ENCODE data around the gene UBE2J2. TPM values are rescaled to one million over a fixed set of nuclear protein-coding genes. Genes with fewer than 3 reads are reported as not detected.

The UBE2J2 gene
- total RNA-seq, 1 donor from 2014 or later, result 36.9 TPM

- intact Hi-C loops (cut with micrococcal nuclease), result no loop called here
- Histone ChIP-seq H3K4me3 (no peak overlapping the region), H3K36me3 (no peaks in the 10 kb centered on the region), H3K27ac (replicated peaks) (no peak overlapping the region), H3K9me3 (replicated peaks) (no peaks in the 10 kb centered on the region), H3K4me1 (peaks cover 29% of the 10 kb centered on the region), H3K27me3 (ENCODE audit: low read depth) (peaks cover 89% of the 10 kb centered on the region)
- DNase-seq, result no peak
- TF ChIP-seq CTCF (IDR thresholded peaks at IDR 0.05; ENCODE audit: borderline replicate concordance), result no peak
Measured at GRCh38 chr1:1241588-1242219, 31.9 kb downstream of the UBE2J2 start.

GRCh38 chr1:1240822-1241587 is 32.6 kb downstream of the UBE2J2 start:
- peaks cover 26% of the 10 kb centered on the region for H3K4me1 ChIP-seq
- TF ChIP-seq CTCF (IDR thresholded peaks at IDR 0.05; ENCODE audit: borderline replicate concordance), result no peak
- H3K9me3 ChIP-seq (replicated peaks), result no peaks in the 10 kb centered on the region
- H3K36me3 ChIP-seq, result no peaks in the 10 kb centered on the region
- no peak for DNase-seq
- H3K27ac ChIP-seq (replicated peaks), result no peak overlapping the region
- H3K4me3 ChIP-seq, result no peak overlapping the region
- intact Hi-C loops (cut with micrococcal nuclease), result no loop called here
- peaks cover 82% of the 10 kb centered on the region for H3K27me3 ChIP-seq (ENCODE audit: low read depth)

DNA sequence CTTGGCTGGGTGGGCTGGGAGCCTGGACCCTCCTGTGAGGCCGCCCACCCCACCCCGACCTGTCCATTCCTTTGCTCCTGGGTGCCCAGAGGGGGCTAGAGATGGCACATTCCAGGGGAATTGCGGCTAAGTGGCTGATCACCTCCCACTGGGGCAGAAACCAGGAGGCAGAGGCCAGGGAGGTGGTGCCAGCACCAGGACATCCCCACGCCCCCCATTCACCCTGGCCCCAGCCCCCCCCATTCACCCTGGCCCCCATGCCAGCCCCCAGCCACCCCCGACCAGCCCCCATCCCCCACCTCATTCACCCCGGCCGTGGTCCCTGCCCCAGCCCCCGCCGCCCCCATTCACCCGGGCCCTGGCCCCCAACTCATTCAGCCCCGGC is 33.3 kb downstream of the UBE2J2 start:
- intact Hi-C loops (cut with micrococcal nuclease), result no loop called here
- Histone ChIP-seq H3K9me3 (replicated peaks) (no peaks in the 10 kb centered on the region), H3K36me3 (no peaks in the 10 kb centered on the region), H3K27ac (replicated peaks) (no peak overlapping the region), H3K4me3 (no peak overlapping the region), H3K4me1 (peaks cover 23% of the 10 kb centered on the region), H3K27me3 (ENCODE audit: low read depth) (peaks cover 75% of the 10 kb centered on the region)
- TF ChIP-seq CTCF (IDR thresholded peaks at IDR 0.05; ENCODE audit: borderline replicate concordance), result no peak
- DNase-seq, result no peak

DNA sequence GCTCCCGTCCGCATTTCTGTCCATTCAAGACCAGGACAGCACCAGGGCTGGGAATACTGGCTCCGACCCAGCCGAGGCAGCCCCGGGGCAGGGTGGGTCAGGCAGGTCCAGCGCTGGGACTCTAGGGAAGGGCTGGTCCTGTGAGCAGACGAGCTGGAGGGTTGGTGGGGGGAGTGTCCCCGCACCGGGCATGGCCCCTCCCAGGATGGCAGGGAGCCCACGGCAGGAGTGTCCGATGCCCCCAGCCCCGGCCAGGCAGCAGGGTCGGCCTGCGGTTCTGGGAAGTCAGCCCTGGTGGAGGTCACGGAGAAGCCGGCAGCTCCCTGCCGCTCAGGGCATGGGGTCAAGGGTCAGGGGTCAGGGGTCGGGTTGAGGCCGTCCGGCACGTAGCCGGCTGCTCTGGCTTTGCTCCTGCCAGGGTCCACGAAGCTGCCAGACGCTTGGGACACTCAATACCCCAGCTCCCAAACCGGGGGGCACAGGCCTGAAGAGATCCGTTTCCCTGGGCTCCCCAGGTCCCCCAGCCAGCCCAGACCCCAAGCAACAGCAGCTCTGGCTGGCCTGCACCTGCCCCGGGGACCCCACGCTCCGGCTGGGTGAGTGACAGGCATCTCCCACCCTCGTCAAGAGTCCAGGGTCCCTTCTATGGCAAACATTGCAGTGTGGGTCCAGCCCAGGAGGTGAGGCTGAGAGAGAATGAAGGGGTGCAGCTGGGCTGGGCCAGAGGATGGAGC is 33.9 kb downstream of the UBE2J2 start:
- Histone ChIP-seq H3K4me3 (no peak overlapping the region), H3K27ac (replicated peaks) (no peak overlapping the region), H3K36me3 (no peaks in the 10 kb centered on the region), H3K9me3 (replicated peaks) (no peaks in the 10 kb centered on the region), H3K4me1 (peaks cover 23% of the 10 kb centered on the region), H3K27me3 (ENCODE audit: low read depth) (peaks cover 72% of the 10 kb centered on the region)
- intact Hi-C loops (cut with micrococcal nuclease), result no loop called here
- no peak for TF ChIP-seq CTCF (IDR thresholded peaks at IDR 0.05; ENCODE audit: borderline replicate concordance)
- no peak for DNase-seq

- no peak for DNase-seq
- H3K27ac ChIP-seq (replicated peaks), result no peak overlapping the region
- no peak overlapping the region for H3K4me3 ChIP-seq
- H3K27me3 ChIP-seq (ENCODE audit: low read depth), result peaks cover 69% of the 10 kb centered on the region
- peaks cover 23% of the 10 kb centered on the region for H3K4me1 ChIP-seq
- intact Hi-C loops (cut with micrococcal nuclease), result no loop called here
- no peak for TF ChIP-seq CTCF (IDR thresholded peaks at IDR 0.05; ENCODE audit: borderline replicate concordance)
- no peaks in the 10 kb centered on the region for H3K9me3 ChIP-seq (replicated peaks)
- no peaks in the 10 kb centered on the region for H3K36me3 ChIP-seq
Measured at GRCh38 chr1:1239227-1239613, 34.4 kb downstream of the UBE2J2 start.

All from left ventricle myocardium inferior (tissue), 1 donor.